NCI-H2107 (cell line): ENCODE results near the gene ABCC4.
A peak's percentile ranks its signal among the peaks of the same experiment; 100 is the strongest.
"Not testable (repeated sequence)": the region's sequence is repeated elsewhere in the genome, so short reads cannot be mapped to it uniquely, and the experiment has no call there.

Source experiments
- DNase-seq: peaks from one replicate; lab custom pipeline; 2025; lab: John Stamatoyannopoulos, UW

The ABCC4 gene

DNA sequence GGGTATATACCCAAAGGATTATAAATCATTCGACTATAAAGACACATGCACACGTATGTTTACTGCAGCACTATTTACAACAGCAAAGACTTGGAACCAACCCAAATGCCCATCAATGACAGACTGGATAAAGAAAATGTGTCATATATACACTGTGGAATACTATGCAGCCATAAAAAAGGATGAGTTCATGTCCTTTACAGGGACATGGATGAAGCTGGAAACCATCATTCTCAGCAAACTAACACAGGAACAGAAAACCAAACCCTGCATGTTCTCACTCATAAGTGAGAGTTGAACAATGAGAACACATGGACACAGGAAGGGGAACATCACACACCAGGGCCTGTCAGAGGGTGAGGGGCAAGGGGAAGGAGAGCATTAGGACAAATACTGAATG, 102.6 kb downstream of the ABCC4 start:
- DNase-seq = not testable (repeated sequence)

DNA sequence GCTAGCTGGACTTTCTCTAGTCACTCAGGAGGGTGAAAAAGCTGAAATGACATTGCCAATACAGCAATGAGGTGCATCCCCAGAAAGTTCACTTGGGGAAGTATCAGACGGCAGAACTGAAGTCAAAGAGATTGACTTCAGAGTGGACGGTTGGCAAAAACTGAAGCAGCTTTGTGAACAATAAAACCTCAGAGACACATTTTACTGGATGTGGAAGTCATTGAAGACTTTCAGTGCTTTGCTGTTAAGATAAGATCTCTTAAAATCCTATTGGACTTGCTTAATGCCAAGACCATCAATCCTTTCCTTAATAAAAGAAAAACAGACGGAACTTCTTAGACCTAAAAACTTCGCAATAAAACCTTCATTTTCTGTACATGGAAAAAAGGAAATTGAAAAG, 103.7 kb downstream of the ABCC4 start:
- no peak for DNase-seq

DNA sequence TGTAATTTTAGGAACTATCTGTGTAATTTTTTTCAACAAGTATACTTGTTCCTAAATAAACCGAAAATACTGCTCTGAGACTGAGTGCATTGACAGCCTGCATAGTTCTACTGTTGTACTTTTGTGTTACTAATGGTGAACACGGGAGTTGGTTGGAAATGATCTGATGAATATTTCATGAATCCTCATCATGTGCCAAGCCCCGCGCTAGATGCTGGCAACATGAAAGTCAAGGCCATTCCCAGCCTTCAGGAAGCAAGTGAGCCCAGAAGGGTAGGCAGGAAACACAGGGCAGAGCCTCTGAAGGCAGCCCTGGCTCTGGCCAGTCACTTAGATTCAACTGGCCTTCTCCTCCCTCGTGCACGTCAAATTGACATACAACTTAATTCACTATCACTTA, 106.1 kb downstream of the ABCC4 start:
- no peak for DNase-seq

DNA sequence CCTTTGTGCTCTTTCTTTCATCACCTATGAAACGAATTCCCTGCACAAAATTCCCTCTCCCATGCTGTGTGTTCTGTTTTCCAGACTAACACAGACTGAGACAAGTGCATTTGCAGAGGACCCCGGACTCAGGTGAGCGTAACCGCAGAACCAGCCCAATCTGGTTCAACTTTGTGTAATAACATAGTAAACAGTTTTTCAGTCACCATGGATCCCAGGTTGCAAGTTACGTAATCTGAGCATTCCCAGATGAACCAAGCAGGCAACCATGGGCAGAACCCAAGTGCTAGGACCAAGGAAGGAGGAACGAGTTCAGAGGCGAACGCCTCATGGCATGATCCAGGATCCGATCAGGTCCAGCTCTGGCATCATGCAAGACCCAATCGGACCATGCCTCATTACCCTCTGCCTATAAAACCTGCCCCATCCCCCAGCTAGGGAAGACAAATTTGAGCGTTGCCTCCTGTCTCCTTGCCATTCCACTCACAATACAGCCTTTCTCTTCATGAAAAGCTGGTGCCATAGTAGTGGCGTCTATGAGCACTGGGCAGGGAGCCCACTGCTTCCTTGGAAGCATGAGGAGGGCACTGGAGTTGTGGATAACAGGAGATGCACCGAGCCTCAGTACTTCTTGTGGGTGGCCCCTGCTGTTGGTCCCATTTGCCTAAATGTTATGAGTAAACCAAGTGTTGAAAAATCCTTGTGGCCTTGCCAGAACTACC, 107.6 kb downstream of the ABCC4 start:
- DNase-seq = no peak

DNA sequence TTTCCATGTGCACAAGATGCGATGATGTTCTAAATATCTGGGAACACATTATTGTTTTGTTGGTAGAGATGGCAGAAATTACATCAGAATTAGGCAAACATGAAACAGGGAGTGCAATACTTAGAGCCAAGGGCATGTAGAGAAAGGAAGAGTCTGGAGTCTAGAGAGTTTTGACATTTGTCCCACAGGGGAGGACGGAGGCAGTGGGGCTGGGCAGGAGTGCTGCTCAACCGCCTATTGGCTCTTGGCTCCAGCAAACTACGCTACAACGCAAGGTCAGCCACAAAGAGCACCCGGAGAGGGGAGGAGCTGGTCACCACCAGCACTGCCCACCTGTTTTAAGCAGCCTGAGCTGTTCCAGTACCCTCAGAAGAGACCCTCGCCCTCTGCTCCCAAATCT, 108.3 kb downstream of the ABCC4 start:
- no peak for DNase-seq

DNA sequence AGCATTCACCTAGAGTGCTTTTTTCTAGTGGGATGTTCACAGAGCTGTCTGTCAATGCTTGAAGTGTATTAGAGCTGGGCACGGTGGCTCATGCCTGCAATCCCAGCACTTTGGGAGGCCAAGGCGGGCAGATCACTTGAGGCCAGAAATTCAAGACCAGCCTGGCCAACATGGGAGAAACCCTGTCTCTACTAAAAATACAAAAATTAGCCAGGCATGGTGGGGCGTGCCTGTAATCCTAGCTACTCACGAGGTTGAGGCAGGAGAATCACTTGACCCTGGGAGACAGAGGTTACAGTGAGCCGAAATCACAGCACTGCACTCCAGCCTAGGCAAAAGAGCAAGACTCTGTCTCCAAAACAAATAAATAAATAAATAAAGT, 108.7 kb downstream of the ABCC4 start:
- DNase-seq = not testable (repeated sequence)

DNA sequence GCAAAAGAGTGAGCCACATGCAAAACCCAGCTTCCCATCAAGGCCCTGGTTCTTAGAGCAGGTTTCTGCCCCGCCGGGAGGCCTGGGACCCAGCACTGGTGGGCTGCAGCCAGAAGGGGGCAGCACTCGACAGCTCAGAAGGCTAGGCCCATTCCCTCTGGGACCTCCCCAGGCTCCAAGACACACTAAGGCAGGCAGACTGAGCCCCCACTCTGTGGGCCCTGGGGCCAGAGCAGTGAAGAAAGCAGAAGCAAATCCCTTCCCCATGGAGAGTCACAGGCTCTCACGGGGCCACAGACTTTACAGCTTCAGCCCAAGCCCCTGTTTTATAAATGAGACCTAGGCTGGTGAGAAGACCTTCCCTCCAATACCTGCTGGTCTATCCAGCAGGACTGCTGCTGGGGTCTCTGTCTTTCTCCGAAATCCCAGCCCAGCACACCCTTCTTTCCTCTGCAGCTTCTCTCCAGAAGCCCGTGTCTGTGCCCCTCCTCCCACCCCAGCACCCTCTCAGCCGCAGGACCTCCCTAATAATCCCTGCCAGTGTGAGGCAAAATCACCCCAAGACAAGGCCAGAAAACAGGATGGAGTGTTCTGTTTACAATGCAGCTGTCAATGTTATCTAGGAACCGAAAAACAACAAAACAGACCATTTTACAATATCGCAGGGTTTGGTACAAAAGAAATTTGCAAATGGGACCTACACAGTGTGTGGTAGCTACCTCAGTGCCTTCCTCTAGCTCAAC, 109.3 kb downstream of the ABCC4 start:
- DNase-seq = peak; percentile 32

DNA sequence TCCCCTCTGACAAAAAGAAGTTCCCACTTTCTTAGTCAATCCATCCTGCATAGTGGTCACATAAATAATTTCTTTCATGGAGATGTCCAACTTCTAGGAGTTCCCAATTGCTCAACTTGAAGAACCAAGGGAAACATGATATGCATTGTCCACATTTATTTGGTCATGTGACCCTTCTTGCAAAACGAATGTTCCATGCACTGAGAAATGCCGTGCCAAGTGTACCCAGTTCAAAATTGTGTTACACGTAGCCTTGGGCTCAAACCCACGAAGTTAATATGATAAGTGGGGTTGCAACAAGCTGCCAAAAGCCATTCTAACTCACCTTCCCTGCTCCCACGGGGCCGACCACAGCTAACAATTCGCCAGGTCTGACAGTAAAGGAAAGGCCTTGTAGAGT, 113.1 kb downstream of the ABCC4 start:
- no peak for DNase-seq

DNA sequence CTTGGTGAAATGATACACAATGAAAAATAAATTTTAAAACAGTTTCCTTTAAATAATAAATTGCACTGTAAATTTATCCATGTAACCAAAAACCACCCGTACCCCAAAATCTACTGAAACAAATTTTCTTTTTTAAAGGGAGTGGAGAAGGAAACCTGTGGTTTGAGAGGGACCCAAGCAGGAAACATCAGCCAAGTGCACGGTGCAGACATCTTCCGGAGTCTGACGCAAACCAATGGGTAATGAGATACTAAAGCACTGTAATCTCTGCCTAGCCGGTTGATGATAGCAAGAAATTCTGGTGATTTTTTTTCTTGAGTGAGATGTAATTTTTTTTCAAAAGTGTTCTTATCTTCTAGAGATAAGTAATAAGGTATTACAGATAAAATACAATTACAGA, 115.4 kb downstream of the ABCC4 start:
- no peak for DNase-seq

DNA sequence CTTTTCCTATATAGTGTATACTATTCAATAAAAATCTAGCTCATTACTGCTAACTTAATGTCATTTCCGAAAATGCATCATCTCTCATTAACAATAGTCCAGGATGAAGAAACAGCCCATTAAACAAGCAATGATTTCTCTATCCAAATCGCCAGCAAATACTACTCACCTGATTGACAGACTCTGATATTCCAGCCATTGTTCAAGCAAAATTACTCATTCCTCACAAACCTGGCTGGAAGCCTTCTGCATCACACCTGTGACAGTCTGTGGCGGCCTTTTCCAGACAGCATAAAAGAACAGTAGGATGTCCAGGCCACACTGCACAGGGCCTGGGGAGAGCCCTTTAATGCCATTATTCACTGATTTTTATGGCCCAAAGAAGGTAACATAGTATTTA, 115.9 kb downstream of the ABCC4 start:
- no peak for DNase-seq

DNA sequence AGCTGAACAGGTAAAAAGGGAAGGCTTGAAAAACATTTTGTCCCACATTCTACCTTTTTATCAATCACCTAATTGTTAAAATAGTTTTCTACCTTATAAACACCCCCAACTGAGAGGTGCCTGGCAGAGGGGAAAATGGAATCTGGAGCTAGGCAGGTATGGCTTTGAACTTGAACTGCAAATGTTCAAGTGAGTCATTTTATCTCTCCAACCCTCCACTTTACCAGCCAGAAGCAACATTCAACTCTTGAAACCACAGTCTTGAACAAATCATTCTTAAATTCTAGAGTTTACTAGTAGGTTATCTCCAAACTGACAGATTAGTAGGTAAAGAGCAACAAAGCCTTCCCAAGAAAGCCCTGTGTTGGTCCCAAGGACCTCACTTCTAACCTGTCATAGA, 116.9 kb downstream of the ABCC4 start:
- DNase-seq = no peak

DNA sequence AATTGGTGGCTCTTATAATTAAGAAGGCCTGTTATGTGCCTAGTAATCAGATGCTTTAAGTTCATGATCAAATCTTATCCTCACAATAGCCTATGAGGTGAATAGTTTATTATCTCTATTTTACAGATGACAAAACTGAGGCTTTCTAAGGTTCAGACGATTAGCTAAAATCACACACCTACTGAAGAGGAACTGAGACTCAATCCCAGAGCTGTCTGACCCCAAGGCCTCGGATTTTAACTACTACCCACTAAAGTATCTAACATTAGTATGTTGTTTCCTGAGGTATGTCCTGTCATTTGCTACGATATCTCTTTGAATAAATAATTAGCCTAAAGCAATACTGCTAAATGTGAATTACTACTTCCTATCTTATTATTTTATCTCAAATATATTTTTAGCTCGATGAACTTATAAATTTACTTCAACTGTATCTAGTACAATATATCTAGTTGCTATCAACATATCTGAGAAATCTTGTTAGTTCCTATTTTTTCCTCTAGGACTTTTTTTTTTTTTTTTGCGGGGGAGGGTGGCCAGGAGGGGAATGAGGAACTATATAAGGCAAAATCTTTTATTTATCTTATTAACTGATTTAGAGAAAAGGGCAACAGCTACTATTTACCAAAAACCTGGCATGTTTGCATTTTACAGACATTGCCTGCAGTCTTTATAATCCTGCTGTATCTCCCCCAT, 118.5 kb downstream of the ABCC4 start:
- DNase-seq = no peak

DNA sequence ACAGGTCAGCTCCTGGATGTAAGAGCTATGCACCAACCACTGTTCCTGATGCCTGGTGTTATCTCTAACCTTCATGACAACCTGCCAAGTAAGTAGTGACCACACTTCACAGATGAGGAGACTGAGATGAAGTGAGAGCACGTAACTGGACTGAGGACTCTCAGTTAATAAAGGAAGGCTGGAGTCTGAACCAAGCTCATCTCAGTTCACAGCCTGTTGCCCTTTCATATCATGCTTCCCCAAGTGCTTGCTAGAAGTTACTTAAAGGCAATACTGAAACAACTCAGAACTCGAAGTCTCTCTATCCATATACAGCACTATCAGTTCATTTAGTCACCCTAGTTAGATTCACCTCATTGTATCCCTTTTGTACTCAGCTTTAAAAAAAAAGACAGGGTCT, 119.7 kb downstream of the ABCC4 start:
- no peak for DNase-seq

DNA sequence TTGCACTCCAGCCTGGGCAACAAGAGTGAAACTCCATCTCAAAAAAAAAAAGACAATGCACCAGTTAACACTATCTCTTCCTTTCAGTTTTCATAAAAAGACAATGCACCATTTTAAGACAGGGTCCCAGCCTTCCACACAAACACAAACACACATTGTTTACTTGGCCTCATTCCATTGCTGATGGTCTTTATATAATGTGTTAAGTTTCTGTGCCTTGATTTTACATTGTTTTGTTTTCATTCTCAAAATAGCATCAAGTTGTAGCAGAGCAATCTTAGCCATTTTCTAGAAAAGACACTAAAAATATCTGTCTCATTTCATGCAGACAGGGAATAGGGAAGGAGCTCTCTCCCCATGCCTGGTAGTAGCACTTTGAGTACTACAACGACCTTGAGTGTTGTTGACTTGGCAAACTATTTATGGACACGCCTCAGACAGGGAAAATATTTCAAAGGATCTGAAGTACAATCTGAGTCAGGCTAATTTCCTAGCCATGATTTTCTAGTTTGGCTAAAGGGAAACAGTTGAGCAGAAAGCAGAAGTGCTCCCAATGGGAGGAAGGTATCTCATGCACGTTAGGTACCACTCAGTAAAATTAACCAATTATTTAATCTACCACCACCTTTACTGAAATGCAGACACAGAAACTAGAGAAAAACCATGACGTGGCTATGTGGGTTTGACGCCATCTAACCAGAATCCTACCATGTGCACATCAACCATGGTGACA, 120.6 kb downstream of the ABCC4 start:
- DNase-seq = no peak

DNA sequence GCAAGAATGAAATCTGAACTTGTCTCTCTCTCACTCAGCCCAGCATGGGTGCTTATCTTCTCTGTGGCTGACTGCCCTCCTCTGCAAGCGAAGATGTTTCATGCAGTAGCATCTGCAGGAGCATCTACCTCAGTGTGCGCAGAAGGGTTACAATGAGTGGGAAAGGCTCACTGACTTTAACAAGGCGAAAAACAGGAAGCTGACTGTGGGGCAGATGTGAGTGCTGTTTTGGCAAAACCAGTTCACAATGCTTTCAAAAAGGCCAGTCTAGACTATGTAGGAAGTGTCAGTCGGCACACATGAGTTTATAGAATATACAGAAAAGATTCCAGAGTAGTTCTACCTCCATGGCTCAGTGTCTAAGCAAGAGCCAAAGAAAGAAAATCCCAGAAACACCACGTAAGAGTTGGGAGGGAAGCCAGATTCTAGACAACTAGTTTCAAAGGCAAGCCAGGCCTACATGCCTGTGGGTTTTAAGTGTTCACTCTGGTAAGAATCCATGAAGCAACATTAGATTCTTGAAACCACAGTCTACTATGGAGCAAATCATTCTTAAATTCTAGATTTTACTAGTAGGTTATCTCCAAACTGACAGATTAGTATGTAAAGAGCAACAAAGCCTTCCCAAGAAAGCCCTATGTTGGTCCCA, 124.5 kb downstream of the ABCC4 start:
- DNase-seq = no peak

DNA sequence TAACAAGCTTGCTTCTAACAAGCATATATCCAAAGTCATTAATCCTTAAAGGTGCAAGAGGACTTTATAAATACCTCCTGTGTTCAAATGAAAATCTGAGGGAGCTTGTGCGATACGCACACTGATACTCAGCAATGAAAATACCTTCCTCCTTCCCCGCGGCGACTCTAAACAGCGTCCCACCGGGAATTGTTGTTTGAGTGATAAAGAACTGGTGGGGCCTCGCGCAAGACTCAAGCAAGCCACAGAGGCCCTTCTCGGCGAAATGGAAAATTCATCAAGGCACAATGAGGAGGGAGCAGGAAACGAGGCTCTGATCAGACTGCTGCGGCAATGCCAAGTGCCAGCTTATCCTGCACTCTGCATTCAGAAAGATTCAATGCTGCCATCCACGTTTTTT, 126.7 kb downstream of the ABCC4 start:
- no peak for DNase-seq

DNA sequence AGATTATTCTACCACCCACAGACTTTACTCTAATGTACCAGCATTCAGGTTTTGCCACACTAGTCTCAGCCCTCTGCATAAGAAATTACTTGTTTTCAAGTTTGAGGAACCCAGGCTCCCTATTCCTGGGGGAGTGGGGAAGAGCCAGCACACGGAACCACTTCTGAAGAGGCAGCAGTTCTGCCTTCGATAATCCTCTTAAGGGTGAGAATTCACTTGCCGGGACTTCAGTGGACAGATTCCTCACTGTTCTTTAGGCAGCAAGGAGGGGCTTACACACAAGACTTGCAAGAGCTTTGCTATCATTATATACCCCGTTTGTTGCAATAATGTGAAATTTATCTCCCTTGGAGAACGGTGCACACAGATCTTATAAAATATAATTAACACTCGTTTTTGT, 133.1 kb downstream of the ABCC4 start:
- no peak for DNase-seq

DNA sequence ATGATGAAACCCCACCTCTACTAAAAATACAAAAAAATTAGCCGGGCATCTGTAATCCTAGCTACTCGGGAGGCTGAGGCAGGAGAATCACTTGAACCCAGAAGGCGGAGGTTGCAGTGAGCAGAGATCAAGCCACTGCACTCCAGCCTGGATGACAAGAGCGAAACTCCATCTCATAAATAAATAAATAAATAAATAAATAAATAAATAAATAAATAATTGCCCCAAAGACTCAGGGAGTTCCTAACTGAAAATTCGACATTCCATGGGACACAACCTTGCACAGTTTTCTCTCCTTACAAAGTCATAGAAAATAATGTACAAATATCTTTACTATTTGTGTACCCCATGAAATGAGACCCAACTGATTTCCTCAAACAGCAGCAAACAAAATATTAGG, 134.2 kb downstream of the ABCC4 start:
- not testable (repeated sequence) for DNase-seq

DNA sequence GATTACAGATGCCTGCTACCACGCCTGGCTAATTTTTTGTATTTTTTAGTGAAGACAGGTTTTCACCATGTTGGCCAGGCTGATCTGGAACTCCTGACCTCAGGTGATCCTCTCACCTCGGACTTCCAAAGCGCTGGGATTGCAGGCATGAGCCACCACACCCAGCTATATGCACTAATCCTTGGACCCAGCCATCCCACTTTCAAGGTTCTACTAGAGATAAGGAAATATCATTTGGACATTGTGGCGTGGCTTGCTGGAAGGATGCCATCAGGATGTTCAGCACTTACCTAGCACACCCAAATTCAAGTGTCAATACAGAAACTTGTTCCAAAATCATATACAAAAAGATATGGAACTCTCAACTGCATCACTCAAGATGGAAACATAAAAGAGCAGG, 136.4 kb downstream of the ABCC4 start:
- no peak for DNase-seq

DNA sequence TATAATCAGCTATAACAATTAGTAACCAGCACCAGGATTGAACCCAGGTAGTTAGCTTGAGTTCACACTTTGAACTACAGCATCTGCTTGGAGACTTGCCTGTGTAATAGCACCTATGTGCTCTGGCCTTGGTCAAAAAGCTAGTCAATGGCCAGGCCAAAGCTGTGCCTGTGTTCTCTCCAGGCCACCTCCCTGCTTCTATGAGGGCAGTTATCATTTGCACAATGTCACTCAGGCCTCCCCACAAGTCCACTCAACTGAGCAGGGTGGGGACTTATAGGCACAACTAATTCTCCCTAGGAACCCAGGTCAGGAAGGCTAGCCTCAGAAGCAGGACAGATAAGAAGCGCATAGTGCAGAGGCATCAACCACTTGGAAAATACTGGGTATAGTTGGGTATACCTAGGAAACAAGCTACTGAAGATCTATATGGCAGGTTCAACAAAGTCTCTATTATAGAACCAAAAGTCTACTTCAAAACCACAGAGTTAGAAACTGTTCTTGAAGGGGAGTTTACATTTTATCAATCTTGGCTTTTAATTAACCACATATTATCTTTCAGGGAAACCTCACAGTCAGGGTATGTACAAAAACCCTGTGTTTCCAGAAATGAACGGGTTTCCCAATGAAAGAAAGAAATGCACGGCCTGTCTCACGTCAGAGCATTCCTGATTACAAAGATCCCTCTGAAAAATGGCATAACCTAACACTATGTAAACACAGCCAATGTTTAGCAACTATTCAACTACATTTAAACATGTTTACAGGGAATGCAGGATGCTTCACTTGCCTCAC, 140.9 kb downstream of the ABCC4 start:
- DNase-seq = no peak

DNA sequence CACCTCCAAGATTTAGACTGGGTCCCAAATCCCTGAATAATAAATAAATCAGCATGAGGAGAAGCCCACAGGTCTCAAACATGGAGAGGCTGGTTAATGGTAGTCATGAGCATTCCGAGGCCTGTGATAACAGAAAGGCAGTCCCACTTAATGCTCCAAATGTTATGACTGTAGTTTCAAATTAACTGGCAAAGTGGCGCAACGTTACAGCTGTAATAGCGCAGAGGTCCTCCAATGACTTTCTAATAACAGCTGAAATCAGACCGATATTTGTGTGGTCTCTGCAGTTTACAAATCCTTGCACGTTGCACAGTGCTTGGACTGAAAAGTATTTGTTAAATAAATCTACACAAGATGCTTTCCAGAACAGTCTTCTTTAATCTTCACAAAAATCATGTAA, 141.8 kb downstream of the ABCC4 start:
- DNase-seq = no peak
